ENCODE results near the gene ASMTL. TPM values are rescaled to one million over a fixed set of nuclear protein-coding genes. Genes with fewer than 3 reads are reported as not detected.

The ASMTL gene
- total and polyA plus RNA-seq, 2 of the 13 experiments (the other 11 are each of a cell fraction or from before 2014, with no cell fraction given), result 5.6 to 16.3 TPM

DNA sequence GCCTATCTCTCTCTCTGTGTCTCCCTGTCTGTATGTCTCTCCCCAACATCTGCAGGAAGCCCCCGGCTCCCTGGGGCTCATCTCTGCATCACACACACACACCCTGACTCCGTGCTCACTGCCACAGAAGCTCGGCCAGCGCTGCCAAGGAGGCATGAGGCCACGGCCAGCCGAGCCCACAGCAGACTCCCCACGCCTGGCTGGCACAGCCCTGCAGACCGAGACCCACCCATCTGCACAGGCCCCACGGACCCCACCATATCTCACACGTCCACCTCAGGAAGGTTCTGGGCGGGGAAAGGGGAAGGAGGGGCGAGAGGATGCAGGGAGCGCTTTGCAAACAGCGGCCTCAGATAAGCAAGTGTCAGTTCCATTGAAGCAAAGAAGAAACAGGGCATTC, 32.3 kb downstream of the ASMTL start (continued):
- TF ChIP-seq AGO2 (optimal IDR thresholded peaks at IDR 0.05; ENCODE audit: low read depth, low read length), result peak; percentile 94
- TF ChIP-seq PHF20 (CRISPR knock-in tag; IDR thresholded peaks at IDR 0.05), result no peak
- TF ChIP-seq ZNF224 (CRISPR knock-in tag; IDR thresholded peaks at IDR 0.05), result no peak
- no peak for TF ChIP-seq BCL6 (CRISPR knock-in tag; IDR thresholded peaks at IDR 0.05)
- no peak for TF ChIP-seq ZNF782 (CRISPR knock-in tag; IDR thresholded peaks at IDR 0.05; ENCODE audit: borderline replicate concordance)
- no peak for TF ChIP-seq ZKSCAN8 (CRISPR knock-in tag; IDR thresholded peaks at IDR 0.05; ENCODE audit: borderline replicate concordance)
- no peak for TF ChIP-seq ZNF546 (CRISPR knock-in tag; conservative IDR thresholded peaks at IDR 0.05)
- TF ChIP-seq ZNF792 (CRISPR knock-in tag; IDR thresholded peaks at IDR 0.05), result no peak
- no peak for TF ChIP-seq ZNF577 (CRISPR knock-in tag; IDR thresholded peaks at IDR 0.05; ENCODE audit: borderline replicate concordance, low read depth)
- no peak for TF ChIP-seq MEIS1 (CRISPR knock-in tag; IDR thresholded peaks at IDR 0.05; ENCODE audit: borderline replicate concordance)
- TF ChIP-seq HNRNPLL (IDR thresholded peaks at IDR 0.05; ENCODE audit: low read depth, low read length, poor library complexity, severe bottlenecking), result no peak
- TF ChIP-seq GABPB1 (CRISPR knock-in tag; IDR thresholded peaks at IDR 0.05), result no peak

DNA sequence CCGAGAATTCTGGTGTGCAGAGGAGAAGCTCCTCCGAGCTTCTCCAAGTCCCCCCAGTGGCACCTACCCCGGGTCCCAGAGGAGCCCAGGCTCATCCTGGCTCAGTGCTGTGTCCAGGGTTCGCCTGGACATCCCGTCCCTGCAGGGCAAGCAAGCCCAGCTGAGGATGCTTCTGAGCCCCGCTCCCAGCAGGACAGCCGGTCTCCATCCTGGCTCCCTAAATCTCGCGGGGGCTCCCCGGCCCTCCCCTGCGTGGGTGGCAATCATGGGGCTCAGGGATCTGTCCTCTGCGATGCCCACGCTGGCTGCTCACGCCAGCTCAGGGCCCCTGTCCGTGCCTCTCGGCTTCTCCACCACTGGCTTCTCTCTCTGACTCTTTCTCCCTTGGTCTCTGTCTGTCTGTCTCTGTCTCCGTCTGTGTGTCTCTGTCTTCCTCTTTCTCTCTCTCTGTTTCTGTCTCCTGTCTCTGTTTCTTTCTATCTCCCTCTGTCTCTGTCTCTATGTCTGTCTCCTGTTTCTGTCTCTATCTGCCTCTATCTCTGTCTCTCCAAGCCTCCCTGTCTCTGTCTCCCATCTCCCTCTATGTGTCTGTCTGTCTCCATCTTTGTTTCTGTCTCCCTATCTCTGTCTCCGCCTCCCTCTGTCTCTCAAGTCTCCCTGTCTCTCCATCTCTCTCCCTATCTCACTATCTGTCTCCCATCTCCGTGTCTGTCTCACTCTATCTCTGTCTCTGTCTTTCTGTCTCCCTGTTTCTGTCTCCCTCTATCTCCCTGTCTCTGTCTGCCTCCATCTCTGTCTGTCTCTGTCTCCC, 33.0 kb downstream of the ASMTL start:
- peak; percentile 9 for ATAC-seq
- H3K9ac ChIP-seq (ENCODE audit: insufficient read depth, low read depth, low read length), result no peak overlapping the region
- H3K27me3 ChIP-seq (ENCODE audit: control insufficient read depth in 1 of 2, insufficient read depth in 2 of 2, low read length in 2 of 2), result no peaks in the 10 kb centered on the region
- TF ChIP-seq RBM22 (optimal IDR thresholded peaks at IDR 0.05; ENCODE audit: low read length) (peak; percentile 66), ZEB1 (IDR thresholded peaks at IDR 0.05; ENCODE audit: insufficient replicate concordance, low read depth) (no peak), AGO2 (optimal IDR thresholded peaks at IDR 0.05; ENCODE audit: low read depth, low read length) (peak; percentile 89), ZSCAN25 (CRISPR knock-in tag; IDR thresholded peaks at IDR 0.05) (no peak), POLR2G (IDR thresholded peaks at IDR 0.05; ENCODE audit: low read depth, low read length) (peak; percentile 8; the same call in 1 of the 2 replicates), AGO1 (IDR thresholded peaks at IDR 0.05; ENCODE audit: low read depth, low read length, poor library complexity, severe bottlenecking) (peak; percentile 98), HNRNPLL (IDR thresholded peaks at IDR 0.05; ENCODE audit: low read depth, low read length, poor library complexity, severe bottlenecking) (peak; percentile 15), ZNF768 (CRISPR knock-in tag; IDR thresholded peaks at IDR 0.05) (peak; percentile 25; the same call in 1 of the 2 replicates)
- H4K20me1 ChIP-seq (ENCODE audit: insufficient read depth, low read length), result peaks cover 3% of the 10 kb centered on the region; the same call in 1 of the 2 replicates
- no peak overlapping the region for H3K4me2 ChIP-seq (ENCODE audit: low read depth, low read length)
- CTCF ChIA-PET (ENCODE audit: low intra/inter-chr PET ratio, low total read pairs), result no interaction called here
- no peak for FAIRE-seq
- peaks cover 12% of the 10 kb centered on the region for H3K4me1 ChIP-seq (ENCODE audit: insufficient read depth, low read length)
- H3K9me3 ChIP-seq (ENCODE audit: low read length), result peaks cover 16% of the 10 kb centered on the region; the same call in 1 of the 2 replicates
- H2AFZ ChIP-seq (ENCODE audit: low read length), result no peak overlapping the region
- no peak for DNase-seq (ENCODE audit: low spot score)
- no peak overlapping the region for H3K27ac ChIP-seq (ENCODE audit: extremely low read length, insufficient read depth, low read length)
- no peak overlapping the region for H3K4me3 ChIP-seq (replicated peaks in 1 of 3; ENCODE audit: insufficient read depth in 1 of 3, low read depth in 2 of 3, low read length in 3 of 3)
- peaks cover 9 to 13% of the 10 kb centered on the region in 2 experiments; a peak in 4 of 5 replicates for H3K36me3 ChIP-seq (replicated peaks in 1 of 2; ENCODE audit: control insufficient read depth in 1 of 2, insufficient read depth in 2 of 2, low read length in 2 of 2)
- POLR2A ChIA-PET, result no interaction called here
- in situ Hi-C loops (cut with HindIII; ENCODE audit: extremely low pct_ligation_motif_present, low pct_unique_long_range_greater_than_20kb), result no loop called here
- no peaks in the 10 kb centered on the region for H3K79me2 ChIP-seq (ENCODE audit: insufficient read depth, low read length)
- no TSS peak for BruUV-seq (replicated peaks)
- intact Hi-C loops (cut with micrococcal nuclease; ENCODE audit: unreplicated experiment), result no loop called here
- WGBS (ENCODE audit: low lambda C conversion rate), result 92% methylated on average over 14 of the region's 19 CpGs
